Loucy (cell line): ENCODE results near the gene ST14.

Experiments
- EZH2phosphoT487 ChIP-seq: fragments of 200-600 bp; IDR thresholded peaks from 2 replicates; pipeline ENCODE4 v1.6.1; 2018; ENCODE audit warnings: antibody characterized with exemption, mild to moderate bottlenecking, moderate library complexity, borderline replicate concordance
- TF ChIP-seq, protein P1 (sequence below): fragments of 200-600 bp; sonication (generic); conservative IDR thresholded peaks from 2 replicates; pipeline ENCODE4 v1.5.1; 2014; ENCODE audit warnings: mild to moderate bottlenecking, antibody characterized with exemption, low read length

DNA sequence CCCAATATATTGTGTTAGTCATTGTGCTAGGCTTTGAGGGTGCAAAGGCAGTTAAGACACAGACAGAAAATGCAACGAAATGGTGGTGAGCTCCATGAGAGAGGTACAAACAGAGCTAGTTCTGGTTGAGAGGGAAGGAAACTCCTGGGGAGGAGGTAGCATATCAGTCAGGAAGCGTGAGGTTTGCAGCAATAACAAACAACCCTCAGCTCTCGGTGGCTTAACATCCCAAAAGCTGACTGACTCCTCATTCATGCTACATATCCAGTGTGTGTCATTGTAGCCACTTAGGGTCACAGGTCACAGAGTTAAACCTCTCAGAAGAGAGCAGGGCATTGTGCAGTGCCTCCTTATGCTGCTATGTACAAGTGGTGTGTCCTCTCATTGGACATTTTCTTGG, 1.7 kb upstream of the ST14 start:
- TF ChIP-seq, protein P1, sequence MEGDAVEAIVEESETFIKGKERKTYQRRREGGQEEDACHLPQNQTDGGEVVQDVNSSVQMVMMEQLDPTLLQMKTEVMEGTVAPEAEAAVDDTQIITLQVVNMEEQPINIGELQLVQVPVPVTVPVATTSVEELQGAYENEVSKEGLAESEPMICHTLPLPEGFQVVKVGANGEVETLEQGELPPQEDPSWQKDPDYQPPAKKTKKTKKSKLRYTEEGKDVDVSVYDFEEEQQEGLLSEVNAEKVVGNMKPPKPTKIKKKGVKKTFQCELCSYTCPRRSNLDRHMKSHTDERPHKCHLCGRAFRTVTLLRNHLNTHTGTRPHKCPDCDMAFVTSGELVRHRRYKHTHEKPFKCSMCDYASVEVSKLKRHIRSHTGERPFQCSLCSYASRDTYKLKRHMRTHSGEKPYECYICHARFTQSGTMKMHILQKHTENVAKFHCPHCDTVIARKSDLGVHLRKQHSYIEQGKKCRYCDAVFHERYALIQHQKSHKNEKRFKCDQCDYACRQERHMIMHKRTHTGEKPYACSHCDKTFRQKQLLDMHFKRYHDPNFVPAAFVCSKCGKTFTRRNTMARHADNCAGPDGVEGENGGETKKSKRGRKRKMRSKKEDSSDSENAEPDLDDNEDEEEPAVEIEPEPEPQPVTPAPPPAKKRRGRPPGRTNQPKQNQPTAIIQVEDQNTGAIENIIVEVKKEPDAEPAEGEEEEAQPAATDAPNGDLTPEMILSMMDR, result no peak
- no peak for TF ChIP-seq EZH2phosphoT487
